ENCODE measurements around the gene SMARCC2.

The SMARCC2 gene

DNA sequence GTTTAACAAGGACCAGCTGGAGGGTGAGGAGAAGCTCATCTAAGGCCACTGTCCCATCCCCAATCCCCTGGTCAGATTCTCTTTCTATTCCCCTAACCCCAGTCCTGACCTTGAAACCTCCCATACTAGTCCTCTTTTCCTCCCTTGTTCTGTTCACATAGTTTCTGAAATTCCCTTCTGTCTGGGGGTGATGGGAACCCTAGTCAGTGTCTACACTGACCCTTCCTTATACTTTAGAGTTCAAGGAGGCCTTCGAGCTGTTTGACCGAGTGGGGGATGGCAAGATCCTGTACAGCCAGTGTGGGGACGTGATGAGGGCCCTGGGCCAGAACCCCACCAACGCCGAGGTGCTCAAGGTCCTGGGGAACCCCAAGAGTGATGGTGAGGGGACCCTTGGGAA is 34.5 kb downstream of the SMARCC2 start:
- H3K9me3 Mint-ChIP-seq: no peaks in the 10 kb centered on the region
- no peak overlapping the region for H3K4me3 Mint-ChIP-seq
- H3K36me3 Mint-ChIP-seq (ENCODE audit: low read depth): peaks cover 55% of the 10 kb centered on the region
- no peak for DNase-seq
- H3K4me1 Mint-ChIP-seq (ENCODE audit: low read depth): peaks cover 57% of the 10 kb centered on the region
- peak overlapping the region; percentile 15 for H3K27ac Mint-ChIP-seq
- H3K27me3 Mint-ChIP-seq: no peaks in the 10 kb centered on the region

- Mint-ChIP-seq H3K4me3 (no peak overlapping the region), H3K27ac (no peak overlapping the region), H3K4me1 (ENCODE audit: low read depth) (peaks cover 52% of the 10 kb centered on the region), H3K9me3 (no peaks in the 10 kb centered on the region), H3K36me3 (ENCODE audit: low read depth) (peaks cover 50% of the 10 kb centered on the region), H3K27me3 (no peaks in the 10 kb centered on the region)
- no peak for DNase-seq
Measured at GRCh38 chr12:56154246-56154771, 35.0 kb downstream of the SMARCC2 start.

- no peak for DNase-seq
- Mint-ChIP-seq H3K4me1 (ENCODE audit: low read depth) (peaks cover 48% of the 10 kb centered on the region), H3K27ac (no peak overlapping the region)
Measured at GRCh38 chr12:56153678-56154065, 35.6 kb downstream of the SMARCC2 start.

GRCh38 chr12:56152756-56153677 is 36.3 kb downstream of the SMARCC2 start:
- DNase-seq: no peak
- H3K27ac Mint-ChIP-seq: peak overlapping the region; percentile 97
- no peaks in the 10 kb centered on the region for H3K9me3 Mint-ChIP-seq
- peaks cover 48% of the 10 kb centered on the region for H3K4me1 Mint-ChIP-seq (ENCODE audit: low read depth)
- peak overlapping the region; percentile 91 for H3K4me3 Mint-ChIP-seq
- no peaks in the 10 kb centered on the region for H3K27me3 Mint-ChIP-seq
- H3K36me3 Mint-ChIP-seq (ENCODE audit: low read depth): peaks cover 37% of the 10 kb centered on the region

More at GRCh38 chr12:56153678-56154065, 35.6 kb downstream of the SMARCC2 start:
- no peaks in the 10 kb centered on the region for H3K9me3 Mint-ChIP-seq
- H3K36me3 Mint-ChIP-seq (ENCODE audit: low read depth): peaks cover 44% of the 10 kb centered on the region
- no peaks in the 10 kb centered on the region for H3K27me3 Mint-ChIP-seq
- H3K4me3 Mint-ChIP-seq: peak overlapping the region; percentile 91

DNA sequence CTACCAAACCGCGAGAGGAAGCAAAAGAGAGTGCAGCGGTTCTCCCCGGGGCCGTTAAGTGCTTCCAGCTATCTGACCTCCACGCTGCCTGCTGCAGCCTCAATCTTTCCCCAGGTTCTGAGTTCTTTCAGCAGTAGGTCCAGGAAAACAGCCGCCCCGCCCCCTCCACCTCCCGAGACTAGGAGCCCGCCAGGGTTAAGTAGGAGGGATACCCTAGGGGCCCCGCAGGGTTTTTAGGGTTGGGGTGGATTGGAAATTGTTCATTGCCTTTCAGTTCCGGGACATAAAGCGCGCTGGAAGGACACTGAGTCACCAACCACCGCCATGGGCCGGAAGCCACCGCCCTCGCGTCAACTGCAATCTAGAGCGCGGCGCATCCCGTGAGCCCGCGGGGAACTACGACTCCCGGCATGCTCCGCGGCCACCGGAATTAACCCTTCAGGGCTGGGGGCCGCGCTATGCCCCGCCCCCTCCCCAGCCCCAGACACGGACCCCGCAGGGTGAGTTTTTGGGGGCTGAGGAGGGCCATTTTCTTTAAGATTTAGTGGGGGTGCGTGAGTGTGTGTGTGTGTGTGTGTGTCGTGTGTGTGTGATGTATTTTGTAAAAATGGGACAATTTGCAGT is 37.0 kb downstream of the SMARCC2 start, which contains the start of gene MYL6B:
Gene MYL6B (plus strand): TSS at position 456 of the 624 bp plus-strand sequence. CDS start 1,332 bp downstream, outside the sequence.
- peak within 1 kb of the TSS; percentile 97 for H3K27ac Mint-ChIP-seq
- peaks cover 43% of the 10 kb centered on the region for H3K4me1 Mint-ChIP-seq (ENCODE audit: low read depth)
- peak within 1 kb of the TSS; percentile 91 for H3K4me3 Mint-ChIP-seq
- H3K36me3 Mint-ChIP-seq (ENCODE audit: low read depth): peaks cover 32% of the 10 kb centered on the region
- no peaks in the 10 kb centered on the region for H3K27me3 Mint-ChIP-seq
- peak; percentile 94 for DNase-seq
- H3K9me3 Mint-ChIP-seq: no peaks in the 10 kb centered on the region

DNA sequence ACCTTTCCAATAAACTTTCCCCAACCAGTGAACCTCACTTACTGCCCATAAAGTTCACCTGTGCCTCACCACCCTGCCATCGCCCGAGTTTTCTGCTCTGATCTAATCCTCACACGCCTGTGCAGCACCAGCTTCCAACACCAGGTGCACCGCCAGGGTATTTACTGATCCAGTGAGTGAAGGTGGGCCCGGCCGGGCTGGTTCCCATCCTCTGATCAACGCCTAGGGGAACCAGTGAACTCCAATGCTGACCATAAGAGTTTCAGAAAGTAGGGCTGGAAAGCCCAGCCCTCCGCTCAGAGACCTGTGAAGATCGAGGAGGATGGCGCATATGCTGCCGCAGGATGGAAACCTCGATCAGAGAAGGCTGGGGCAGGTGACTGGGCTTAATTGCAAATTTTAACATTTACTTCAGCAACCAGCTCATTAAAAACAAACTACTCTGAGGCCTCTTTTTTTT is 37.6 kb downstream of the SMARCC2 start:
- H3K4me3 Mint-ChIP-seq: peak overlapping the region; percentile 91
- peak; percentile 80 for DNase-seq
- H3K36me3 Mint-ChIP-seq (ENCODE audit: low read depth): peaks cover 29% of the 10 kb centered on the region
- H3K9me3 Mint-ChIP-seq: no peaks in the 10 kb centered on the region
- H3K27ac Mint-ChIP-seq: peak overlapping the region; percentile 97
- no peaks in the 10 kb centered on the region for H3K27me3 Mint-ChIP-seq
- H3K4me1 Mint-ChIP-seq (ENCODE audit: low read depth): peaks cover 42% of the 10 kb centered on the region

- H3K36me3 Mint-ChIP-seq (ENCODE audit: low read depth): peaks cover 23% of the 10 kb centered on the region
- no peaks in the 10 kb centered on the region for H3K27me3 Mint-ChIP-seq
- DNase-seq: no peak
- H3K27ac Mint-ChIP-seq: peak overlapping the region; percentile 97
- peak overlapping the region; percentile 91 for H3K4me3 Mint-ChIP-seq
- no peaks in the 10 kb centered on the region for H3K9me3 Mint-ChIP-seq
- peaks cover 40% of the 10 kb centered on the region for H3K4me1 Mint-ChIP-seq (ENCODE audit: low read depth)
Measured at GRCh38 chr12:56150563-56150962, 38.7 kb downstream of the SMARCC2 start.

DNA sequence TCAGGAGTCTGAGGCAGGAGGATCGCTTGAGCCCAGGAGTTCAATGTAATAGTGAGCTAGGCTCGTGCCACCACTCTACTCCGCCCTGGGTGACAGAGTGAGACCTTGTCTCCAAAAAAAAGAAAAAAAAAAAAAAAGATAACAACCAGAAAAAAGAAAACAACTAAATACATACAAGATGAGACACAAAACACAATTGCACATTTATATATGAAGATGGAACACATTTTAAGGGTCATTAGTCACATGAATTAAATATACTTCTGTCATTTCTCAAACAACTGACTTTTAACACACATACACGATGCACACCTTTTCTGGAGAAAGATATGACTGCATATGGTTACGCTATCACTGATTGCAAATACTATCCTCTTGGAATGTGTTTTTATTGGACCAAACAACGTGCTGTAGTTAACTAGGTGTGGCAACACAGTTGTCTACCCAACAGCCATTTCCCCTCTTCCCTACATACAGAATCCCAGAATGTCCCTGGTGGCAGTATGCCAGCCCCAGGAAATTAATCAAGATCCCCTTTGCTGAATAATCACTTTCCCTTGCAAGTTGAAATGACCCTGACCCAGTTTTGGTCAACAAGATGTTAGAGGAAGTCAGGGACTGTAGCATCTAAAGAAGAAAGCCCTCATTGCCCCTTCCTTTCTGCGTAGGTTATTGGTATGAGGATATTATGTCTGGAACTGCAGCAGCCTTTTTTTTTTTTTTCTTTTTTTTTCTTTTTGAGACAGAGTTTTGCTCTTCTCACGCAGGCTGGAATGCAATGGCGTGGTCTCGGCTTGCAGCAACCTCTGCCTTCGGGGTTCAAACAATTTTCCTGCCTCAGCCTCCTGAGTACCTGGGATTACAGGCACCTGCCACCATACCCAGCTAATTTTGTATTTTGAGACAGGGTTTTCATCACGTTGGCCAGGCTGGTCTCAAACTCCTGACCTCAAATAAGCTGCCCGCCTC is 42.5 kb downstream of the SMARCC2 start:
- H3K9me3 Mint-ChIP-seq: no peaks in the 10 kb centered on the region
- no peak overlapping the region for H3K4me3 Mint-ChIP-seq
- H3K27me3 Mint-ChIP-seq: no peaks in the 10 kb centered on the region
- DNase-seq: no peak
- H3K27ac Mint-ChIP-seq: peak overlapping the region; percentile 6
- H3K4me1 Mint-ChIP-seq (ENCODE audit: low read depth): peaks cover 37% of the 10 kb centered on the region
- peaks cover 43% of the 10 kb centered on the region for H3K36me3 Mint-ChIP-seq (ENCODE audit: low read depth)

- H3K9me3 Mint-ChIP-seq: no peaks in the 10 kb centered on the region
- no peak overlapping the region for H3K4me3 Mint-ChIP-seq
- H3K27me3 Mint-ChIP-seq: no peaks in the 10 kb centered on the region
- H3K4me1 Mint-ChIP-seq (ENCODE audit: low read depth): peaks cover 31% of the 10 kb centered on the region
- no peak for DNase-seq
- H3K27ac Mint-ChIP-seq: peak overlapping the region; percentile 44
- peaks cover 58% of the 10 kb centered on the region for H3K36me3 Mint-ChIP-seq (ENCODE audit: low read depth)
Measured at GRCh38 chr12:56145217-56145616, 44.1 kb downstream of the SMARCC2 start.

DNA sequence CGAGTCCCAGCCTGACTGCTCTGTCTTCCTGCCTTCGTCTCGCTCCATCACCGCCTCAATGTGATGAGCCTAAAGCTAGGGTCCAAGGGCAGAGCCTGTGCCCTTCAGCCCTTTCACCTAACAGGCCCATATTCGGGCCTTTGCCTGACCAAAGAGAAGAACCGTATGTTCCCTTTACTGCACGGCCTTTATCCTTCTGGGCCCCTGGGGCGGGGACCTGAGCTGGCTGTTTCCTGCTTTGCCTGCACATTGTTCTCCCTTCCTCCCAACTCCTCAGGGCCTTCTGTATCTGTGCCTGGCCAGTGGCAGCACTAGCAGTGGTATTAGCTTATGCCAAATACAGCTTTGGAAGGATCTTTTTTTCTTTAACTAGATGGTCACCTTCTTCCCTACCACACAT is 45.4 kb downstream of the SMARCC2 start:
- Mint-ChIP-seq H3K36me3 (ENCODE audit: low read depth) (peaks cover 70% of the 10 kb centered on the region), H3K27me3 (no peaks in the 10 kb centered on the region), H3K9me3 (no peaks in the 10 kb centered on the region), H3K4me1 (ENCODE audit: low read depth) (peaks cover 34% of the 10 kb centered on the region), H3K27ac (peak overlapping the region; percentile 90), H3K4me3 (no peak overlapping the region)
- no peak for DNase-seq

DNA sequence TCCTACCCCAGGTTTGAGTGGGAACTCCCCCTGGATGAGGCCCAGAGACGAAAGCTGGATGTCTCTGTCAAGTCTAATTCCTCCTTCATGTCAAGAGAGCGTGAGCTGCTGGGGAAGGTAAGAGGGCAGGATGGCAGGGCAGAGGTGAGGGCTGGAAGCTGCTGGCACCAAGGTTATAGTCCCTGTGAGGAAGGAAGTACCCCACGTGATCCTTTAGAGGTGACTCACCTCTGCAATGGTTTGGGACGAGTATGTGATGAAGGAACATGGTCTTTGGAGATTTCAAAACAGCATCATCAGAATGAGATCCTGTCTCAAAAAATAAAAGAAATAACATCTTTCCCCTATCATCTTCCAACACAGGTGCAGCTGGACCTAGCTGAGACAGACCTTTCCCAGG is 46.1 kb downstream of the SMARCC2 start:
- Mint-ChIP-seq H3K27ac (peak overlapping the region; percentile 90), H3K27me3 (no peaks in the 10 kb centered on the region), H3K9me3 (no peaks in the 10 kb centered on the region), H3K4me3 (no peak overlapping the region), H3K36me3 (ENCODE audit: low read depth) (peaks cover 77% of the 10 kb centered on the region), H3K4me1 (ENCODE audit: low read depth) (peaks cover 41% of the 10 kb centered on the region)
- no peak for DNase-seq

GRCh38 chr12:56141946-56142784 is 47.1 kb downstream of the SMARCC2 start:
- Mint-ChIP-seq H3K27ac (peak overlapping the region; percentile 90), H3K36me3 (ENCODE audit: low read depth) (peaks cover 87% of the 10 kb centered on the region), H3K4me1 (ENCODE audit: low read depth) (peaks cover 51% of the 10 kb centered on the region), H3K27me3 (no peaks in the 10 kb centered on the region), H3K4me3 (no peak overlapping the region), H3K9me3 (no peaks in the 10 kb centered on the region)
- DNase-seq: no peak

- Mint-ChIP-seq H3K9me3 (no peaks in the 10 kb centered on the region), H3K4me3 (no peak overlapping the region), H3K27me3 (no peaks in the 10 kb centered on the region), H3K27ac (peak overlapping the region; percentile 73), H3K36me3 (ENCODE audit: low read depth) (peaks cover 97% of the 10 kb centered on the region), H3K4me1 (ENCODE audit: low read depth) (peaks cover 66% of the 10 kb centered on the region)
- DNase-seq: no peak
Measured at GRCh38 chr12:56137853-56138571, 51.3 kb downstream of the SMARCC2 start.
